HepG2 (cell line): ENCODE measurements around the gene CMTM4. TPM values are rescaled to one million over a fixed set of nuclear protein-coding genes. Genes with fewer than 3 reads are reported as not detected.

ENCODE experiments used
- AGO2 ChIP-seq: fragments of 200-400 bp; formaldehyde crosslinking; optimal IDR thresholded peaks from 2 replicates; pipeline ENCODE3; 2017; ENCODE audit warnings: mild to moderate bottlenecking, low read depth, low read length, moderate library complexity
- CAMTA2 ChIP-seq: sonication (generic); formaldehyde crosslinking; IDR thresholded peaks from 2 replicates; pipeline ENCODE4 v1.4.0; 2020; ENCODE audit warnings: mild to moderate bottlenecking, missing genetic modification reagents, borderline replicate concordance
- ETV5 ChIP-seq: IDR thresholded peaks from 2 replicates; pipeline ENCODE4 v1.6.1; 2018; ENCODE audit warnings: missing biosample characterization, missing genetic modification reagents, inconsistent platforms, borderline replicate concordance
- HIC2 ChIP-seq: sonication (generic); formaldehyde crosslinking; IDR thresholded peaks from 2 replicates; pipeline ENCODE4 v1.9.0; 2022; ENCODE audit warnings: low read depth, missing genetic modification reagents
- HMG20B ChIP-seq: conservative IDR thresholded peaks from 2 replicates; pipeline ENCODE4 v1.6.1; 2016; ENCODE audit warnings: missing genetic modification reagents, missing compliant biosample characterization
- JUNB ChIP-seq: sonication (generic); formaldehyde crosslinking; IDR thresholded peaks from 2 replicates; pipeline ENCODE4 v1.8.0; 2022; ENCODE audit warnings: missing genetic modification reagents, mild to moderate bottlenecking, borderline replicate concordance
- MEF2D ChIP-seq: sonication (generic); formaldehyde crosslinking; IDR thresholded peaks from 2 replicates; pipeline ENCODE4 v1.5.1; 2020; ENCODE audit warnings: mild to moderate bottlenecking, missing genetic modification reagents
- NFE2L1 ChIP-seq: sonication (generic); formaldehyde crosslinking; IDR thresholded peaks from 2 replicates; pipeline ENCODE4 v1.4.0; 2020; ENCODE audit warnings: missing genetic modification reagents, mild to moderate bottlenecking, borderline replicate concordance
- RFXANK ChIP-seq: IDR thresholded peaks from 2 replicates; pipeline ENCODE4 v1.6.1; 2016
- SOX5 ChIP-seq: IDR thresholded peaks from 2 replicates; pipeline ENCODE4 v1.6.1; 2016; ENCODE audit warnings: borderline replicate concordance
- SRF ChIP-seq: IDR thresholded peaks from 2 replicates; pipeline ENCODE4 v1.6.1; 2011; ENCODE audit warnings: mild to moderate bottlenecking, low read depth, low read length, moderate library complexity
- TP53 ChIP-seq: sonication (generic); formaldehyde crosslinking; conservative IDR thresholded peaks from 2 replicates; pipeline ENCODE4 v1.4.0; 2020; ENCODE audit warnings: missing genetic modification reagents
- ZFP36L2 ChIP-seq: sonication (generic); formaldehyde crosslinking; IDR thresholded peaks from 2 replicates; pipeline ENCODE4 v1.4.0; 2020; ENCODE audit warnings: missing genetic modification reagents
- ZFP37 ChIP-seq: sonication (generic); formaldehyde crosslinking; IDR thresholded peaks from 2 replicates; pipeline ENCODE4 v1.4.0; 2020; ENCODE audit warnings: missing genetic modification reagents, borderline replicate concordance
- ZNF136 ChIP-seq: sonication (generic); formaldehyde crosslinking; IDR thresholded peaks from 2 replicates; pipeline ENCODE4 v1.8.1; 2022; ENCODE audit warnings: low read depth, mild to moderate bottlenecking, moderate library complexity, missing genetic modification reagents
- ZNF143 ChIP-seq: sonication (generic); formaldehyde crosslinking; IDR thresholded peaks from 2 replicates; pipeline ENCODE4 v1.4.0; 2020; ENCODE audit warnings: missing genetic modification reagents
- ZNF263 ChIP-seq: sonication (generic); formaldehyde crosslinking; IDR thresholded peaks from 2 replicates; pipeline ENCODE4 v1.4.0; 2020; ENCODE audit warnings: missing genetic modification reagents
- ZNF296 ChIP-seq: sonication (generic); formaldehyde crosslinking; conservative IDR thresholded peaks from 2 replicates; pipeline ENCODE4 v1.5.0; 2020; ENCODE audit warnings: mild to moderate bottlenecking, missing genetic modification reagents
- ZNF44 ChIP-seq: sonication (generic); formaldehyde crosslinking; IDR thresholded peaks from 2 replicates; pipeline ENCODE4 v1.5.1; 2020; ENCODE audit warnings: mild to moderate bottlenecking, missing genetic modification reagents
- ZNF572 ChIP-seq: sonication (generic); formaldehyde crosslinking; IDR thresholded peaks from 2 replicates; pipeline ENCODE4 v1.5.1; 2020; ENCODE audit warnings: mild to moderate bottlenecking, missing genetic modification reagents
- ZNF713 ChIP-seq: sonication (generic); formaldehyde crosslinking; IDR thresholded peaks from 2 replicates; pipeline ENCODE4 v1.4.0; 2020; ENCODE audit warnings: mild to moderate bottlenecking, missing genetic modification reagents
- ZNF724P ChIP-seq: sonication (generic); formaldehyde crosslinking; IDR thresholded peaks from 2 replicates; pipeline ENCODE4 v1.8.0; 2022; ENCODE audit warnings: missing genetic modification reagents, borderline replicate concordance
- ZNF766 ChIP-seq: sonication (generic); formaldehyde crosslinking; IDR thresholded peaks from 2 replicates; pipeline ENCODE4 v1.5.0; 2020; ENCODE audit warnings: missing genetic modification reagents, borderline replicate concordance
- ZNF775 ChIP-seq: sonication (generic); formaldehyde crosslinking; IDR thresholded peaks from 2 replicates; pipeline ENCODE4 v1.4.0; 2020; ENCODE audit warnings: missing genetic modification reagents, mild to moderate bottlenecking, moderate library complexity, borderline replicate concordance
- polyA plus RNA-seq, 8 experiments: library from polyadenylated mRNA; depleted of rRNA in 3 of 8; stranded (reverse) in 7 of 8; unstranded in 1 of 8; fragments of >200 nt; fragmentation: Illumina TruSeq in 4 of 8; extraction: Trizol in 4 of 8; gene quantifications; 2 replicates each; pipeline versions ENCODE4 v1.2.1 to v1.2.3, GENCODE V29; 2011 to 2016; ENCODE audit warnings: low read depth in 4 of 8, missing spikeins in 1 of 8, mixed read lengths in 1 of 8; ENCODE audit not compliant: insufficient read depth in 1 of 8
- total RNA-seq, 5 experiments: library from RNA; depleted of rRNA; stranded (reverse); fragments of >200 nt; fragmentation: Illumina TruSeq; extraction: Trizol; gene quantifications; 2 replicates each; pipeline ENCODE4 v1.2.3, GENCODE V29; 2016; ENCODE audit warnings: low read depth in 1 of 5
- TF ChIP-seq, protein P1 (sequence below): sonication (generic); formaldehyde crosslinking; IDR thresholded peaks from 2 replicates; pipeline ENCODE4 v1.9.0; 2021; ENCODE audit warnings: missing genetic modification reagents, borderline replicate concordance
- TF ChIP-seq, protein P2 (sequence below): sonication (generic); formaldehyde crosslinking; IDR thresholded peaks from 2 replicates; pipeline ENCODE4 v1.5.0; 2020; ENCODE audit warnings: missing genetic modification reagents

The CMTM4 gene
- total and polyA plus RNA-seq, 2 of the 13 experiments (the other 11 are each of a cell fraction or from before 2014, with no cell fraction given): 32.0 to 36.3 TPM

- TF ChIP-seq, protein P1, sequence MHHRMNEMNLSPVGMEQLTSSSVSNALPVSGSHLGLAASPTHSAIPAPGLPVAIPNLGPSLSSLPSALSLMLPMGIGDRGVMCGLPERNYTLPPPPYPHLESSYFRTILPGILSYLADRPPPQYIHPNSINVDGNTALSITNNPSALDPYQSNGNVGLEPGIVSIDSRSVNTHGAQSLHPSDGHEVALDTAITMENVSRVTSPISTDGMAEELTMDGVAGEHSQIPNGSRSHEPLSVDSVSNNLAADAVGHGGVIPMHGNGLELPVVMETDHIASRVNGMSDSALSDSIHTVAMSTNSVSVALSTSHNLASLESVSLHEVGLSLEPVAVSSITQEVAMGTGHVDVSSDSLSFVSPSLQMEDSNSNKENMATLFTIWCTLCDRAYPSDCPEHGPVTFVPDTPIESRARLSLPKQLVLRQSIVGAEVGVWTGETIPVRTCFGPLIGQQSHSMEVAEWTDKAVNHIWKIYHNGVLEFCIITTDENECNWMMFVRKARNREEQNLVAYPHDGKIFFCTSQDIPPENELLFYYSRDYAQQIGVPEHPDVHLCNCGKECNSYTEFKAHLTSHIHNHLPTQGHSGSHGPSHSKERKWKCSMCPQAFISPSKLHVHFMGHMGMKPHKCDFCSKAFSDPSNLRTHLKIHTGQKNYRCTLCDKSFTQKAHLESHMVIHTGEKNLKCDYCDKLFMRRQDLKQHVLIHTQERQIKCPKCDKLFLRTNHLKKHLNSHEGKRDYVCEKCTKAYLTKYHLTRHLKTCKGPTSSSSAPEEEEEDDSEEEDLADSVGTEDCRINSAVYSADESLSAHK (CRISPR knock-in tag): no peak
- TF ChIP-seq HIC2 (no peak; the same call in 1 of the 2 replicates), ZNF766 (CRISPR knock-in tag) (0 out of 2 replicates have a peak, but pooled peaks have one; percentile 25), ZNF136 (CRISPR knock-in tag) (no peak), SRF (no peak), JUNB (CRISPR knock-in tag) (no peak), ZNF296 (CRISPR knock-in tag) (no peak), ZNF44 (no peak), CAMTA2 (CRISPR knock-in tag) (no peak), ZNF775 (CRISPR knock-in tag) (no peak), HMG20B (CRISPR knock-in tag) (no peak), AGO2 (no peak), ZFP37 (CRISPR knock-in tag) (no peak), NFE2L1 (no peak), ZNF143 (CRISPR knock-in tag) (no peak; the same call in 1 of the 2 replicates), ZNF724P (CRISPR knock-in tag) (peak; percentile 87), TP53 (CRISPR knock-in tag) (no peak), ZFP36L2 (no peak), ETV5 (no peak), ZNF263 (CRISPR knock-in tag) (no peak), ZNF713 (CRISPR knock-in tag) (0 out of 2 replicates have a peak, but pooled peaks have one; percentile 53), SOX5 (no peak), RFXANK (CRISPR knock-in tag) (no peak), MEF2D (CRISPR knock-in tag) (no peak), ZNF572 (CRISPR knock-in tag) (0 out of 2 replicates have a peak, but pooled peaks have one; percentile 68)
- TF ChIP-seq, protein P2, sequence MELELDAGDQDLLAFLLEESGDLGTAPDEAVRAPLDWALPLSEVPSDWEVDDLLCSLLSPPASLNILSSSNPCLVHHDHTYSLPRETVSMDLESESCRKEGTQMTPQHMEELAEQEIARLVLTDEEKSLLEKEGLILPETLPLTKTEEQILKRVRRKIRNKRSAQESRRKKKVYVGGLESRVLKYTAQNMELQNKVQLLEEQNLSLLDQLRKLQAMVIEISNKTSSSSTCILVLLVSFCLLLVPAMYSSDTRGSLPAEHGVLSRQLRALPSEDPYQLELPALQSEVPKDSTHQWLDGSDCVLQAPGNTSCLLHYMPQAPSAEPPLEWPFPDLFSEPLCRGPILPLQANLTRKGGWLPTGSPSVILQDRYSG: peak; percentile 46; the same call in 1 of the 2 replicates
These were observed 441 bp downstream of the CMTM4 start (continued) for GRCh38 chr16:66695935-66696668.
